Panc1 (cell line): ENCODE measurements around the gene DCAF4. TPM values are rescaled to one million over a fixed set of nuclear protein-coding genes. Genes with fewer than 3 reads are reported as not detected.

Experiments
- ATAC-seq: fragments of 200-7000 bp; cut with Tn5 transposase; 2 replicates; pipeline ENCODE4 v1.9.1; 2020; ENCODE audit warnings: mild to moderate bottlenecking, moderate library complexity
- BruUV-seq: library from RNA; stranded (reverse); fragments of 400-500 nt; replicated peaks from 2 replicates; lab custom pipeline; 2021; lab: Mats Ljungman, UMichigan
- CTCF ChIA-PET: fragments of 300-600 bp; sonication (Branson Sonifier 250); formaldehyde crosslinking; loops from one replicate; lab custom pipeline; 2022; ENCODE audit warnings: antibody characterized with exemption; lab: Charles Lee
- POLR2A ChIA-PET: fragments of 300-600 bp; sonication (Branson Sonifier 250); formaldehyde crosslinking; loops from one replicate; lab custom pipeline; 2022; ENCODE audit warnings: antibody characterized with exemption; lab: Charles Lee
- DNase-seq: peaks from one replicate; pipeline ENCODE4 v3.0.0-alpha.2; 2010; ENCODE audit warnings: low read depth, low spot score
- H3K27ac ChIP-seq: 2 replicates; pipeline ENCODE4 v1.5.1; 2011; ENCODE audit warnings: mild to moderate bottlenecking, low read length, inconsistent platforms
- H3K27me3 ChIP-seq: fragments of 200-500 bp; sonication (Bioruptor generic); 2 replicates; pipeline ENCODE4 v1.6.0; 2014; ENCODE audit warnings: low read length, inconsistent platforms; ENCODE audit not compliant: control insufficient read depth, insufficient read depth
- H3K36me3 ChIP-seq: fragments of 200-500 bp; sonication (Bioruptor generic); 2 replicates; pipeline ENCODE4 v1.5.1; 2014; ENCODE audit warnings: inconsistent platforms, mild to moderate bottlenecking, low read length, moderate library complexity; ENCODE audit not compliant: control insufficient read depth, insufficient read depth
- H3K4me1 ChIP-seq: 2 replicates; pipeline ENCODE4 v1.5.1; 2011; ENCODE audit warnings: inconsistent platforms, mild to moderate bottlenecking, low read length, moderate library complexity; ENCODE audit not compliant: control insufficient read depth, insufficient read depth
- H3K4me3 ChIP-seq, 2 experiments: 2 replicates each; pipeline ENCODE4 v1.5.1; 2011 to 2012; ENCODE audit warnings: low read depth in 2 of 2, low read length in 2 of 2, mild to moderate bottlenecking in 2 of 2, inconsistent platforms in 1 of 2, moderate library complexity in 1 of 2
- H3K9me3 ChIP-seq: fragments of 200-500 bp; sonication (Bioruptor generic); 2 replicates; pipeline ENCODE4 v1.5.1; 2014; ENCODE audit warnings: low read depth, mild to moderate bottlenecking, inconsistent platforms, low read length, moderate library complexity; ENCODE audit not compliant: control insufficient read depth, insufficient read depth
- POLR2AphosphoS5 ChIP-seq: IDR thresholded peaks from 2 replicates; pipeline ENCODE4 v1.6.1; 2012; ENCODE audit warnings: mild to moderate bottlenecking, low read depth, low read length, moderate library complexity
- REST ChIP-seq, 2 experiments: IDR thresholded peaks; 2 replicates each; pipeline ENCODE4 v1.6.1; 2011 to 2012; ENCODE audit warnings: low read depth in 2 of 2, control low read depth in 1 of 2, low read length in 1 of 2, mild to moderate bottlenecking in 1 of 2, moderate library complexity in 1 of 2; ENCODE audit not compliant: insufficient read depth in 1 of 2
- SIN3A ChIP-seq: IDR thresholded peaks from 2 replicates; pipeline ENCODE4 v1.6.1; 2012; ENCODE audit warnings: low read depth, mild to moderate bottlenecking, low read length, moderate library complexity, borderline replicate concordance; ENCODE audit not compliant: insufficient read depth
- TCF7L2 ChIP-seq: IDR thresholded peaks from 2 replicates; pipeline ENCODE4 v1.6.1; 2011; ENCODE audit warnings: mild to moderate bottlenecking, low read depth, low read length, inconsistent platforms
- in situ Hi-C: cut with HindIII; loops from 2 replicates; pipeline ENCODE4 v1.10.0; 2016; ENCODE audit warnings: low sequenced_read_pairs, low pct_unique_long_range_greater_than_20kb
- intact Hi-C: fragments of 100-400 bp; cut with micrococcal nuclease; formaldehyde crosslinking; loops from one replicate; pipeline ENCODE4 v1.10.0; 2022; ENCODE audit not compliant: unreplicated experiment
- total RNA-seq: library from RNA; stranded (reverse); gene quantifications from one replicate; pipeline ENCODE4 v1.2.1, GENCODE V29; 2021; ENCODE audit not compliant: unreplicated experiment
- TF ChIP-seq, protein P1 (sequence below): fragments of 450-650 bp; IDR thresholded peaks from 2 replicates; pipeline ENCODE4 v1.5.1; 2017; ENCODE audit warnings: mild to moderate bottlenecking

Gene DCAF4
- total RNA-seq, 1 experiment from 2014 or later, result 18.2 TPM

DNA sequence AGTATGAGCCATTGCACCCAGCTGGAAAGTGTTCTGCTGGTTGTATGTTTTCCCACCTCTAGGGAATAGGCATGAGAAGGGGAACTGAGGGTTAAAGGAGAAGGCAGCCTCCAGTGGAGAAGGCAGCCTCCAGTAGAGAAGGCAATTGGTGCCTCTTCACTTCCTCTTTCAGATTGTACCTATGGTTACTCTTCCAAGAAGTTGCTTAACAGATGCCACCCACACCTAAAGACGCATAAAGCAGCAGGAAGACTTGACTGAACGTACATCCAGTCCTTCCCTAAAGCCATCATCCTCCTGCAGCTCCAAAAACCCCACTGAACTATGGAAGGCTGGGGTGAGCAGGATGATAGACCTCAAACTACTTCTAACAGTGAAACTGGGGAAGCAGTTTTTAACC is 45.4 kb upstream of the DCAF4 start:
- intact Hi-C loops (no loop called here), in situ Hi-C loops (no loop called here)
- Histone ChIP-seq H3K9me3 (no peaks in the 10 kb centered on the region), H3K27ac (no peak overlapping the region), H3K36me3 (no peaks in the 10 kb centered on the region), H3K4me1 (no peaks in the 10 kb centered on the region), H3K4me3 (no peak overlapping the region), H3K27me3 (peaks cover 4% of the 10 kb centered on the region)
- DNase-seq (no peak), ATAC-seq (no peak)
- ChIA-PET POLR2A (no interaction called here), CTCF (no interaction called here)
- no peak for TF ChIP-seq TCF7L2
- no peak for TF ChIP-seq SIN3A
- TF ChIP-seq POLR2AphosphoS5, result no peak
- TF ChIP-seq REST (IDR thresholded peaks at IDR 0.05; ENCODE audit: insufficient read depth in 1 of 2, low read depth in 2 of 2, low read length in 1 of 2), result no peak
- TF ChIP-seq, protein P1, sequence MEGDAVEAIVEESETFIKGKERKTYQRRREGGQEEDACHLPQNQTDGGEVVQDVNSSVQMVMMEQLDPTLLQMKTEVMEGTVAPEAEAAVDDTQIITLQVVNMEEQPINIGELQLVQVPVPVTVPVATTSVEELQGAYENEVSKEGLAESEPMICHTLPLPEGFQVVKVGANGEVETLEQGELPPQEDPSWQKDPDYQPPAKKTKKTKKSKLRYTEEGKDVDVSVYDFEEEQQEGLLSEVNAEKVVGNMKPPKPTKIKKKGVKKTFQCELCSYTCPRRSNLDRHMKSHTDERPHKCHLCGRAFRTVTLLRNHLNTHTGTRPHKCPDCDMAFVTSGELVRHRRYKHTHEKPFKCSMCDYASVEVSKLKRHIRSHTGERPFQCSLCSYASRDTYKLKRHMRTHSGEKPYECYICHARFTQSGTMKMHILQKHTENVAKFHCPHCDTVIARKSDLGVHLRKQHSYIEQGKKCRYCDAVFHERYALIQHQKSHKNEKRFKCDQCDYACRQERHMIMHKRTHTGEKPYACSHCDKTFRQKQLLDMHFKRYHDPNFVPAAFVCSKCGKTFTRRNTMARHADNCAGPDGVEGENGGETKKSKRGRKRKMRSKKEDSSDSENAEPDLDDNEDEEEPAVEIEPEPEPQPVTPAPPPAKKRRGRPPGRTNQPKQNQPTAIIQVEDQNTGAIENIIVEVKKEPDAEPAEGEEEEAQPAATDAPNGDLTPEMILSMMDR, result no peak
- BruUV-seq, result no TSS peak

DNA sequence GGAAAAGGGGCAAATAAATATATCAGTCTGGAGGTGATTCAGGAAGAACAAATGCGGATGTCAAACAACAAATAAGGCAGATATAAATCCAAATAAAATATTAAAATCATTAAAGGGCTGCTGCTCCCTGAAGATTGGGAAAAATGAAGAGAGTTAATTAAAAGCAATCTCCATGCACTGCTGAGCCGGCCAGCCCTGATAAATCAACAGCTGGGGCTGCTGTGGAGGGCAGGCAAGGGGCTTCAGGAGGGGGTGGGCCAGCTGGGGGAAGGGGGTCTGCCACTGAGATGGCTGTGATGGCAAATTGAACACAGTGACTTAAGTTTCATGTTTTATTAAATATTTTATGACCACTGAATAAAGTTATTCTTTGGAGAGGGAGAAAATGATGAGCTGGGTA is 44.7 kb upstream of the DCAF4 start:
- TF ChIP-seq POLR2AphosphoS5 (no peak), TCF7L2 (no peak), REST (IDR thresholded peaks at IDR 0.05; ENCODE audit: insufficient read depth in 1 of 2, low read depth in 2 of 2, low read length in 1 of 2) (no peak), SIN3A (no peak)
- TF ChIP-seq, protein P1, result no peak
- ChIA-PET POLR2A (no interaction called here), CTCF (no interaction called here)
- Histone ChIP-seq H3K27me3 (peaks cover 5% of the 10 kb centered on the region), H3K36me3 (no peaks in the 10 kb centered on the region), H3K27ac (no peak overlapping the region), H3K4me1 (no peaks in the 10 kb centered on the region), H3K4me3 (no peak overlapping the region), H3K9me3 (no peaks in the 10 kb centered on the region)
- in situ Hi-C loops, result no loop called here
- DNase-seq (no peak), ATAC-seq (no peak)
- intact Hi-C loops, result no loop called here
- no TSS peak for BruUV-seq
